HUES6 (cell line): ENCODE measurements around the gene BAD.

ENCODE experiments used
- H3K27ac ChIP-seq: 2 replicates; pipeline ENCODE4 v1.7.0; 2013; ENCODE audit warnings: low read depth, mild to moderate bottlenecking, low read length, inconsistent platforms
- H3K27me3 ChIP-seq: 2 replicates; pipeline ENCODE4 v1.6.1; 2013; ENCODE audit warnings: low read length; ENCODE audit not compliant: control insufficient read depth, insufficient read depth
- H3K36me3 ChIP-seq: 2 replicates; pipeline ENCODE4 v1.6.1; 2013; ENCODE audit warnings: low read length; ENCODE audit not compliant: control insufficient read depth, insufficient read depth
- H3K4me1 ChIP-seq: 2 replicates; pipeline ENCODE4 v1.6.1; 2013; ENCODE audit warnings: low read length; ENCODE audit not compliant: control insufficient read depth, insufficient read depth
- H3K4me3 ChIP-seq: 2 replicates; pipeline ENCODE4 v1.5.1; 2013; ENCODE audit warnings: low read depth, low read length
- H3K9ac ChIP-seq: one replicate; pipeline ENCODE4 v1.6.1; 2013; ENCODE audit warnings: mild to moderate bottlenecking, low read length
- H3K9me3 ChIP-seq: 2 replicates; pipeline ENCODE4 v1.6.1; 2013; ENCODE audit warnings: low read depth, low read length; ENCODE audit not compliant: control insufficient read depth, insufficient read depth

Gene BAD

DNA sequence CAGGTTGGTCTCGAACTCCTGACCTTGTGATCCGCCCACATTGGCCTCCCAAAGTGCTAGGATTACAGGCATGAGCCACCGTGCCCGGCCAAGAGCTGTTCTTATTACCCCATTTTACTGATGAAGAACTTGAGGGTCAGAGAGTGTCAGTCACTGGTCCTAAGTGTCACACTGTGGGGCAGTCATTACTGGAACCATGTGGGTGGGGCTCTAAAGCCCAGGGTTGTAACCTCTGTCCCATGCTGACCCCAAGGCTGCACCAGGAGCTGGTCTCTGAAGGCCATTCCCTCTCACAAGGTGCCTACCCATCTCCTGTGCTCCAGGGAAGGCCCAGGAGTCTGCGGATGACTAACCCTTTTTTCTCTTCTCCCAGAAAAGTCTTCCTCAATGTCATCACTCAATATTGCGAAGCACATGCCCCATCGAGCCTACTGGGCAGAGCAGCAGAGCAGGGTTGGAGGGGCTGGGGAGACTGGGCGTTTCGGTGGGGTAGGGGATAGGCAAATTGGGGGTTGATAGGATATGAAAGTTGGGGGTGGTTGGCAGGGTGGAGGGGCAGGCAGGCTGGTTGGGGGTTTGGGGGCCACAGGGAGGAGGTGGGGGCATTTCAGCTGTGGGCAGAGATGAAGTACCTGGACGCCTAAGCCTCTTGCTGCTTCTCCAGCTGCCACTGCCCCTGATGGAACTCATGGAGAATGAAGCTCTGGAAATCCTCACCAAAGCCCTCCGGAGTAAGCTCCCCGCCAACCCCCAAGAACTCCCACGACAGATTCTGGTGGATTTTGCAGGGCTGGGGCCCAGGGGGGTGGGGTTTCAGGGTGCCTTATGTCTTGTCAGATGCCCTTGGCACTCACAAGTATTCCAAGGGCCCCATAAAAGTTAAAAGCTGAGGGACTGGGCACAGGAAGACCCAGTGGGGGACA is 18.9 kb upstream of the BAD start:
- Histone ChIP-seq H3K9ac (no peak overlapping the region), H3K27ac (no peak overlapping the region)

DNA sequence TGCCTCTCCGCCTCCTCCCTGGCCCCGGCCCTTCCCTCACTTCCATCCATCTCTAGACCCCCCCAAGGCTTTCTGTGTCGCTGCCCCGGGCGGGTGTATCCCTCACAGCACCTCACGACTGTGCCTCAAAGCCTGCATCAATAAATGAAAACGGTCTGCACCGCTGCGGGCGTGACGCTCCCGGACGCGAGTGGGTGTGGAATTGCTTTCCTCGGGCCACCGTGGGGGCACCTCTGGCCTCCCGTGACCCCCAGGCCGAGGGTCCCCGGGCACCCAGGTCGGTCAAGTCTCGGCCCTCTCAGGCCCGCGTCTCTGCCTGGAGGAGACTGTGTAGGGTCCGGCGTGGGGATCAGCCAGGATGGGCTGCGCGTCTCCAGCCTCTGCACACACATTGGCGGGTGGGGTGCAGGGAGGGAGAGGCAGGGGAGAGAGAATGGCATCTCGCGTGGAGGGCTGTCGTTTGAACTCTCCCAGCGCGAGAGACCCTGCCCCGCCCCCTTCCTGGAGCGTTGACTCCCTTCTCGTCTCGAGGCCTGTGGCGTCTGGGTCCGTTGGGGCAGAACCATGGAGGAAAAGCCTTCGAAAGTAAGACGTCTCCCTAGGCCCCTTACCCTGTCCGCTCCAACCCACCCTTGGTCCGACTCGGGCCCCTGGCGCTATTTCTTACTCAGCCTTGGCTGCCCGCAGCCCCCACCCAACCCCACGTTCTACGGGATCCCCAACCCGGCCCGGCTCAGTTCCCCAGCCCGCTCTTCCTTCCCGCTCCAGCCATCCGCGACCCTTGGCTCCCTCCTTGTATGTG is 15.6 kb upstream of the BAD start, which contains the start of gene CATSPERZ:
CATSPERZ (plus strand) TSS at position 512 of the 802 bp plus-strand sequence; CDS start at position 565, 53 bp downstream.
- Histone ChIP-seq H3K27me3 (peaks cover 67% of the 10 kb centered on the region), H3K9ac (no peak within 1 kb of the TSS), H3K4me3 (peak within 1 kb of the TSS; percentile 50)

More for the DNA sequence above, 18.9 kb upstream of the BAD start:
- Histone ChIP-seq H3K36me3 (peaks cover 5% of the 10 kb centered on the region; the same call in 1 of the 2 replicates), H3K9me3 (no peaks in the 10 kb centered on the region), H3K4me1 (peaks cover 24% of the 10 kb centered on the region), H3K4me3 (peak overlapping the region; percentile 70; the same call in 1 of the 2 replicates), H3K27me3 (peaks cover 34% of the 10 kb centered on the region)

DNA sequence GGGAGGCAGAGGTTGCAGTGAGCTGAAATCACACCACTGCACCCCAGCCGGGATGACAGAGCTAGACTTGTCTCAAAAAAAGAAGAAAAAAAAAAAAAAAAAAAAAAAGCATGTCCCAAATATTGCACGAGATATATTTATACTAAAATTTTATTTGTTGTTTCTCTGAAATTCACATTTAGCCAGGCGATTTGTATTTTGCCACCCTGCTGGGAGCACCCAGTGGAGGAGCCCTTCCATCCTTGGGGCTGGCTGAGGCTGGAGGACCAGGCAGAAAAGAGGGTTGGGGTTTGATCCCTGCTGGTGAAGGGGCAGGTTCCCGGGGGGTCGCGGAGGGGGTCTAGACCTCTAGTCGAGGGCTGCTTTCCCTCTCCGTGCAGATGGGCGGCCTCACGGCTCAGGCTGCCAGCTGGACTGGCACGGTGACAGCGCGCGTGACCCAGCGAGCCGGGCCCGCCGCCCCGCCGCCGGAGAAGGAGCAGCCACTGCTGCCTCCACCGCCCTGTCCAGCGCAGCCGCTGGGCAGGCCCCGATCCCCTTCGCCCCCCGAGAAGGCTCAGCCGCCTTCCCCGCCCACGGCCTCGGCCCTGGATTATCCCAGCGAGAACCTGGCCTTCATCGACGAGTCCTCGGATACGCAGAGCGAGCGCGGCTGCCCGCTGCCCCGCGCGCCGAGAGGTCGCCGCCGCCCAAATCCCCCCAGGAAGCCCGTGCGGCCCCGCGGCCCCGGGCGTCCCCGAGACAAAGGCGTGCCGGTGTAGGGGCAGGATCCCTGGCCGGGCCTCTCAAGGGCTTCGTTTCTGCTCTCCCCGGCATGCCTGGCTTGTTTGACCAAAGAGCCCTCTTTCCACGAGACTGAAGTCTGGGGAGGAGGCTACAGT is 14.7 kb upstream of the BAD start:
- peaks cover 75% of the 10 kb centered on the region for H3K27me3 ChIP-seq
- no peak overlapping the region for H3K9ac ChIP-seq
- H3K4me3 ChIP-seq = peak overlapping the region; percentile 50
- no peak overlapping the region for H3K27ac ChIP-seq
- no peaks in the 10 kb centered on the region for H3K9me3 ChIP-seq
- peaks cover 15% of the 10 kb centered on the region for H3K4me1 ChIP-seq
- H3K36me3 ChIP-seq = no peaks in the 10 kb centered on the region

More for the DNA sequence above, 15.6 kb upstream of the BAD start, which contains the start of gene CATSPERZ:
- H3K27ac ChIP-seq = no peak within 1 kb of the TSS
- H3K4me1 ChIP-seq = peaks cover 15% of the 10 kb centered on the region
- H3K36me3 ChIP-seq = no peaks in the 10 kb centered on the region
- H3K9me3 ChIP-seq = no peaks in the 10 kb centered on the region

DNA sequence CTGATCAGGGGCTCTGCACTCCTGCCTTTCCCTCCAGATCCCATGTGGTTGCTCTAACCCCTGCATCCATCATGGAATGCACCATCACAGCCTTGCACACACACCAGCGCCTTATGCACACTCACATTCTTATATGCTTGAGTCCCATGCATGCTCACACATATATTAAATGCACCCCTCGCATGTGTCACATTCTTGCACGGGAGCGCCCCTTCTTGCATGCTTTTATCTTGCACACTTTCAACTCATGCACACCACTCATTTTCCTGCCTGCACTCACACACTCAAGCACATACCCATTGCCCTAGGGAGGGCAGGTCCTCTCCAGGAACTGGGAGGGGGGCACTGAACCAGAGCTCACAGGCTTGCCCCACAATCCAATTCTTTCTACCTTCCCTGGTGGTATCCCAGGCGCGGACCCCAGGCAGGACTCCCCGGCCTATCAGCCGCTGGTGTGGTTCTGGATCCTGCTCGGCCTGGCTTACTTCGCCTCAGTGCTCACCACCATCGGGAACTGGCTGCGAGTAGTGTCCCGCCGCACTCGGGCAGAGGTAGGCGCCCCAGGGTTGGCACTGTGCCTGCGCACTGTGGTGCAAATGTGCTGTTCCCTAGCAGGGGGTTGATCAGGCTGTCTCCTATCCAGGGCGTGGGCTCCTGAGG is 13.4 kb upstream of the BAD start:
- Histone ChIP-seq H3K9ac (no peak overlapping the region), H3K36me3 (no peaks in the 10 kb centered on the region), H3K9me3 (no peaks in the 10 kb centered on the region), H3K27me3 (peaks cover 89% of the 10 kb centered on the region), H3K27ac (no peak overlapping the region), H3K4me1 (peaks cover 11% of the 10 kb centered on the region), H3K4me3 (no peak overlapping the region)

DNA sequence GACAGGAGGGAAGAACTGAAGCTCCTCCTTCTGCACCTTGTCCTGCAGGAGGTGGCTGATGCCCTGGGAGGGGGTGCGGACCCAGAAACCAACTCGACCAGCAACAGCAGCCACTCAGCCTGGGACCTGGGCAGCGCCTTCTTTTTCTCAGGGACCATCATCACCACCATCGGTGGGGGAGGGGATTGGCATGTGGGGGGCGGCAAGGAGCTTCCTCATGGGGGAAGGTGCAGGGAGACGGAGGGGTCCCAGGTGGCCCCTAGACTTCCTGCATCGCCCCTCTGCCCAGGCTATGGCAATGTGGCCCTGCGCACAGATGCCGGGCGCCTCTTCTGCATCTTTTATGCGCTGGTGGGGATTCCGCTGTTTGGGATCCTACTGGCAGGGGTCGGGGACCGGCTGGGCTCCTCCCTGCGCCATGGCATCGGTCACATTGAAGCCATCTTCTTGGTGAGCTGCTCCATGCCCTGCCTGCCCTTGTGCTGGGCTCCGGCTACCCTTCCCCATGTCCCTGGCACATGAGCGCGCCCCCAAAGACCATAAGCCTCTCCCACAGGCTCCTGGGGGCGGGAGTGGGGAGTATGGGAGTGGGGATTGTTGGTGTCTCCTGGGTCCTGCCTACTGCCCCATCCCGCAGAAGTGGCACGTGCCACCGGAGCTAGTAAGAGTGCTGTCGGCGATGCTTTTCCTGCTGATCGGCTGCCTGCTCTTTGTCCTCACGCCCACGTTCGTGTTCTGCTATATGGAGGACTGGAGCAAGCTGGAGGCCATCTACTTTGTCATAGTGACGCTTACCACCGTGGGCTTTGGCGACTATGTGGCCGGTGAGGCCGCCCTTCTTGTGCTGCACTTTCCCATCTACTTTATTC is 12.6 kb upstream of the BAD start:
- Histone ChIP-seq H3K9ac (no peak overlapping the region), H3K27ac (no peak overlapping the region), H3K4me1 (peaks cover 11% of the 10 kb centered on the region), H3K27me3 (peaks cover 97% of the 10 kb centered on the region), H3K4me3 (no peak overlapping the region), H3K9me3 (no peaks in the 10 kb centered on the region), H3K36me3 (no peaks in the 10 kb centered on the region)

DNA sequence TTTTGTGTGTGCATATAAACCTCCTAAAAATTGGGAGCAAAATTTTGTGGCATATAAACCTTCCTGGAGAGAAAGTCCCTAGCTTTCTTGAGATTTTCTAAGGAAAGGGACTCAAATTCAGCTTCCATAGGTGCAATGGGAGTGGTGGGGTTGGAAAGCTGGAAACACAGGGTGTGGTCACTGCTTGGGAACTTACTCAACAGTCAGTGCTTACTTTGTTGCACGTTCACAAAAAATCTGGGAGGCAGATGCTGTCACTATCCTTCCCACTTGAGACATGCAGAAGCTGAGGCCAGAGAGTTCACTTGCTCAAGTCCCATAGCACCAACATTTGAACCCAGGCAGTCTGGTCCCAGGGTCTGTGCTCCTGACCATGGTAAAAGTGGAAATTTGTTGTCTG is 11.8 kb upstream of the BAD start:
- peaks cover 98% of the 10 kb centered on the region for H3K27me3 ChIP-seq
- H3K4me1 ChIP-seq = peaks cover 11% of the 10 kb centered on the region
- H3K36me3 ChIP-seq = no peaks in the 10 kb centered on the region
- no peak overlapping the region for H3K4me3 ChIP-seq
- no peak overlapping the region for H3K9ac ChIP-seq
- H3K9me3 ChIP-seq = no peaks in the 10 kb centered on the region
- H3K27ac ChIP-seq = no peak overlapping the region

DNA sequence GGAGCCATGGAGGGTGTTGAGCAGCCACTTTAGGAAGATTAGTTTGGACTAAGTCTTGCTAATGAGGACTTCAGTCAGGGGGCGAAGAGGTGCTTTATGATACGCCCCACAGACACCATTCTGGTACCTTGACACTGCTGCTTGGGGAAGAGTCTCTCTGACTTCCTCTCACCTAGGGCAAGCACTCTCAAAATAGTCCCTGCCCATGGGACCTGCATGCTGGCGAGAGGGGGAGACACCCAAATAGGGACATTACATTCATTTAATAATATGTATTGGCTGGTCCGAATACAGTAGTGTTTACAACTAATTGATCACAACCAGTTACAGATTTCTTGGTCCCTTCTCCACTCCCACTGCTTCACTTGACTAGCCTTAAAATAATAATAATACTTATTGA is 11.3 kb upstream of the BAD start:
- Histone ChIP-seq H3K36me3 (no peaks in the 10 kb centered on the region), H3K9ac (no peak overlapping the region), H3K4me3 (no peak overlapping the region), H3K27me3 (peaks cover 100% of the 10 kb centered on the region), H3K27ac (no peak overlapping the region), H3K9me3 (no peaks in the 10 kb centered on the region), H3K4me1 (peaks cover 13% of the 10 kb centered on the region)

DNA sequence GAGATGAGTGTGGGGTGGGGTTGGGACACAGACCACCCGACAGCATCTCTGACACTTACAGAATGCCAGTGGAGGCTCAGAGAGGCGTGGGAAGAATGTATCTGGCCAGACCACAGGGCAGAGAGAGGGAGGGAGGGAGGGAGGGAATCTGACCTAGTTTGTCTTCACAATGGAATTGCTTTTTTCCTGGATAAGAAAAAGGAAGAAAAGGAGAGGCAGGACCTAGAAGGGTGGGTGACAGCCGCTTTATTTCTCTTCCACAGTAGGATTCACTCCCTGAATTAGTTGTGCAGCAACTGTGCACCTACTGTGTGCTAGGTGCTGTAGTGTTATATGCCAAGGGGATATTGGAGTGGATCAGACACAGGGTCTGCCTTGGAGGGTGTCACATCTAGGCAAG is 10.3 kb upstream of the BAD start:
- no peaks in the 10 kb centered on the region for H3K36me3 ChIP-seq
- H3K4me3 ChIP-seq = no peak overlapping the region
- H3K4me1 ChIP-seq = peaks cover 6% of the 10 kb centered on the region
- no peaks in the 10 kb centered on the region for H3K9me3 ChIP-seq
- peaks cover 100% of the 10 kb centered on the region for H3K27me3 ChIP-seq
- H3K27ac ChIP-seq = no peak overlapping the region
- no peak overlapping the region for H3K9ac ChIP-seq

DNA sequence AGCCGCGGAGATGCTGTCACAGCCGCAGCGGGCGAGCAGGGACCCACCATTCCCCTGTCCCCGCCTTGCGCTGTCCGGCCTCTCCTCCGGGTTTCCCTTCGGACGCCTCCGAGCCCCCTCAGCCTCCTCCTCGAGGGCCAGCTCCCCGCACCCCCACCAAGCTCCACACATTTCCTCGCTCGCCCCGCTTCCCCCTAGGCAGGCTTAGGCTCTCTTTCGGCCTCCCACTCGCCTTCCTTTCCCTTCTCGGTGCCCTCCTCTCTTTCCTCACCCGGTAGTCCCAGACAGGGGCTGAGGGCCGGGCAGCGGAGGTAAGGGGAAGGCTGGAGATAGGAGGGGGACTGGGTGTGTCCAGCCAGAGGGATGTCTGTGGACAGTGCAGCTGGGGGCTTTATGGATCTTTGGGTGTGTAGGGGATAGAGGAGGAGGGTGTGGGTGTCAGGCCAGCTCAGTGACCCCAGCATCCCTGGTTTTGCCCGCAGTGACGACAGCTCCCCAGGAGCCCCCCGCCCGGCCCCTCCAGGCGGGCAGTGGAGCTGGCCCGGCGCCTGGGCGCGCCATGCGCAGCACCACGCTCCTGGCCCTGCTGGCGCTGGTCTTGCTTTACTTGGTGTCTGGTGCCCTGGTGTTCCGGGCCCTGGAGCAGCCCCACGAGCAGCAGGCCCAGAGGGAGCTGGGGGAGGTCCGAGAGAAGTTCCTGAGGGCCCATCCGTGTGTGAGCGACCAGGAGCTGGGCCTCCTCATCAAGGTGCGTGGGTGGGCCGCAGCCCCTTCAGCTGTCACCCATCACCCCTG is 8.2 kb upstream of the BAD start:
- Histone ChIP-seq H3K4me1 (0 out of 2 replicates have a peak, but pooled peaks cover 4% of the 10 kb centered on the region), H3K36me3 (0 out of 2 replicates have a peak, but pooled peaks cover 2% of the 10 kb centered on the region), H3K27ac (no peak overlapping the region), H3K4me3 (peak overlapping the region; percentile 50), H3K27me3 (peaks cover 95% of the 10 kb centered on the region), H3K9ac (peak overlapping the region; percentile 16), H3K9me3 (no peaks in the 10 kb centered on the region)
